KOPT-K1 (cell line): Measurements from ENCODE around the gene PLD4.
"Not testable (repeated sequence)": the region's sequence is repeated elsewhere in the genome, so short reads cannot be mapped to it uniquely, and the experiment has no call there.

Experiments used
- H3K27ac ChIP-seq: fragments of 200-600 bp; sonication (generic); 2 replicates; pipeline ENCODE4 v1.5.1; 2016; ENCODE audit warnings: antibody characterized with exemption, mild to moderate bottlenecking, low read depth, low read length; ENCODE audit not compliant: poor library complexity, severe bottlenecking
- H3K36me3 ChIP-seq: fragments of 200-600 bp; sonication (generic); 2 replicates; pipeline ENCODE4 v1.5.1; 2017; ENCODE audit warnings: antibody characterized with exemption, mild to moderate bottlenecking, low read length, moderate library complexity; ENCODE audit not compliant: insufficient read depth
- H3K9me3 ChIP-seq: fragments of 200-600 bp; sonication (generic); 2 replicates; pipeline ENCODE4 v1.5.1; 2017; ENCODE audit warnings: antibody characterized with exemption, low read length, mild to moderate bottlenecking; ENCODE audit not compliant: insufficient read depth, poor library complexity, severe bottlenecking

Gene PLD4

GRCh38 chr14:104945986-104946965 lies 21.6 kb downstream of the PLD4 start:
- H3K36me3 ChIP-seq, H3K9me3 ChIP-seq, H3K27ac ChIP-seq: not testable (repeated sequence)

GRCh38 chr14:104947201-104947600 lies 22.5 kb downstream of the PLD4 start:
- H3K27ac ChIP-seq, H3K9me3 ChIP-seq, H3K36me3 ChIP-seq: not testable (repeated sequence)

GRCh38 chr14:104947881-104948735 lies 23.4 kb downstream of the PLD4 start:
- not testable (repeated sequence) for H3K36me3 ChIP-seq, H3K27ac ChIP-seq, H3K9me3 ChIP-seq

GRCh38 chr14:104948736-104949031 lies 24.0 kb downstream of the PLD4 start:
- no peaks in the 10 kb centered on the region for H3K36me3 ChIP-seq
- no peaks in the 10 kb centered on the region for H3K9me3 ChIP-seq
- H3K27ac ChIP-seq = no peak overlapping the region

- H3K27ac ChIP-seq, H3K36me3 ChIP-seq, H3K9me3 ChIP-seq: not testable (repeated sequence)
Observed at GRCh38 chr14:104949406-104949955, 24.8 kb downstream of the PLD4 start.

GRCh38 chr14:104950021-104950420 lies 25.3 kb downstream of the PLD4 start:
- Histone ChIP-seq H3K9me3 (no peaks in the 10 kb centered on the region), H3K27ac (no peak overlapping the region), H3K36me3 (no peaks in the 10 kb centered on the region)

- H3K36me3 ChIP-seq, H3K9me3 ChIP-seq, H3K27ac ChIP-seq: not testable (repeated sequence)
Observed at GRCh38 chr14:104950701-104951100, 26.0 kb downstream of the PLD4 start.

GRCh38 chr14:104951863-104952657 lies 27.4 kb downstream of the PLD4 start:
- not testable (repeated sequence) for H3K36me3 ChIP-seq, H3K27ac ChIP-seq, H3K9me3 ChIP-seq

GRCh38 chr14:104953097-104953496 lies 28.4 kb downstream of the PLD4 start:
- H3K27ac ChIP-seq = no peak overlapping the region
- no peaks in the 10 kb centered on the region for H3K36me3 ChIP-seq
- H3K9me3 ChIP-seq = no peaks in the 10 kb centered on the region

- H3K27ac ChIP-seq = no peak overlapping the region
- no peaks in the 10 kb centered on the region for H3K9me3 ChIP-seq
- no peaks in the 10 kb centered on the region for H3K36me3 ChIP-seq
Observed at GRCh38 chr14:104953896-104954656, 29.4 kb downstream of the PLD4 start.

GRCh38 chr14:104954746-104955395 lies 30.2 kb downstream of the PLD4 start:
- Histone ChIP-seq H3K27ac (no peak overlapping the region), H3K36me3 (no peaks in the 10 kb centered on the region), H3K9me3 (no peaks in the 10 kb centered on the region)

- H3K36me3 ChIP-seq = no peaks in the 10 kb centered on the region
- H3K27ac ChIP-seq = no peak overlapping the region
- H3K9me3 ChIP-seq = no peaks in the 10 kb centered on the region
Observed at GRCh38 chr14:104955396-104955770, 30.7 kb downstream of the PLD4 start.

GRCh38 chr14:104956290-104956890 lies 31.7 kb downstream of the PLD4 start:
- Histone ChIP-seq H3K9me3 (no peaks in the 10 kb centered on the region), H3K36me3 (no peaks in the 10 kb centered on the region), H3K27ac (no peak overlapping the region)
